GM23338 (cell line): Measurements from ENCODE around the gene TEKT3. TPM values are rescaled to one million over a fixed set of nuclear protein-coding genes. Genes with fewer than 3 reads are reported as not detected.

Source experiments
- ATAC-seq: fragments of 200-7000 bp; cut with Tn5 transposase; 3 replicates; pipeline ENCODE4 v1.9.1; 2020
- DNase-seq: peaks from one replicate; pipeline ENCODE4 v3.0.0-alpha.2; 2015; ENCODE audit warnings: low spot score
- H2AFZ ChIP-seq: fragments of 200-600 bp; sonication (generic); 2 replicates; pipeline ENCODE4 v1.8.0; 2016; ENCODE audit warnings: antibody characterized with exemption, mild to moderate bottlenecking, moderate library complexity
- H3F3A ChIP-seq: fragments of 200-600 bp; sonication (generic); replicated peaks from 2 replicates; pipeline ENCODE4 v1.8.0; 2017; ENCODE audit warnings: antibody characterized with exemption, mixed run types, low read depth
- H3K27ac ChIP-seq: fragments of 200-600 bp; sonication (generic); 2 replicates; pipeline ENCODE4 v1.6.1; 2016; ENCODE audit warnings: low read depth
- H3K27me3 ChIP-seq: fragments of 200-600 bp; sonication (generic); 2 replicates; pipeline ENCODE4 v1.8.0; 2016; ENCODE audit warnings: mild to moderate bottlenecking, mixed run types, moderate library complexity; ENCODE audit not compliant: insufficient read depth
- H3K36me3 ChIP-seq: fragments of 200-600 bp; sonication (generic); 2 replicates; pipeline ENCODE4 v1.8.0; 2016; ENCODE audit warnings: mild to moderate bottlenecking; ENCODE audit not compliant: insufficient read depth
- H3K4me1 ChIP-seq: fragments of 200-600 bp; sonication (generic); 2 replicates; pipeline ENCODE4 v1.8.0; 2016; ENCODE audit warnings: mild to moderate bottlenecking, moderate library complexity; ENCODE audit not compliant: insufficient read depth
- H3K4me2 ChIP-seq: fragments of 200-600 bp; sonication (generic); 2 replicates; pipeline ENCODE4 v1.7.1; 2017; ENCODE audit warnings: mixed run types
- H3K4me3 ChIP-seq: fragments of 200-600 bp; sonication (generic); 2 replicates; pipeline ENCODE4 v1.6.1; 2016; ENCODE audit warnings: mixed run types
- H3K79me2 ChIP-seq: fragments of 200-600 bp; sonication (generic); replicated peaks from 2 replicates; pipeline ENCODE4 v1.8.0; 2017; ENCODE audit warnings: mild to moderate bottlenecking; ENCODE audit not compliant: insufficient read depth
- H3K9me2 ChIP-seq: fragments of 200-600 bp; sonication (generic); 2 replicates; pipeline ENCODE4 v1.8.0; 2017; ENCODE audit not compliant: insufficient read depth
- H4K20me1 ChIP-seq: fragments of 200-600 bp; sonication (generic); replicated peaks from 2 replicates; pipeline ENCODE4 v1.8.0; 2017; ENCODE audit warnings: mild to moderate bottlenecking; ENCODE audit not compliant: insufficient read depth
- H3K27ac Mint-ChIP-seq: 2 replicates; pipeline ENCODE4 v1.8.0; 2020; ENCODE audit warnings: inconsistent platforms, mild to moderate bottlenecking, moderate library complexity, mixed read lengths
- H3K27me3 Mint-ChIP-seq: 3 replicates; pipeline ENCODE4 v1.8.0; 2022; ENCODE audit warnings: low read depth, mild to moderate bottlenecking, moderate library complexity, mixed read lengths, inconsistent platforms; ENCODE audit not compliant: insufficient read depth, poor library complexity
- H3K36me3 Mint-ChIP-seq: 3 replicates; pipeline ENCODE4 v1.8.0; 2021; ENCODE audit warnings: low read depth, mild to moderate bottlenecking, inconsistent platforms, moderate library complexity, mixed read lengths
- H3K4me1 Mint-ChIP-seq: 3 replicates; pipeline ENCODE4 v1.8.0; 2020; ENCODE audit warnings: mild to moderate bottlenecking, inconsistent platforms, mixed read lengths
- H3K4me3 Mint-ChIP-seq: 3 replicates; pipeline ENCODE4 v1.8.0; 2021; ENCODE audit warnings: moderate library complexity, mild to moderate bottlenecking, inconsistent platforms, mixed read lengths
- H3K9me3 Mint-ChIP-seq: 3 replicates; pipeline ENCODE4 v1.8.0; 2020; ENCODE audit warnings: moderate library complexity, mild to moderate bottlenecking, inconsistent platforms, mixed read lengths
- CREB1 ChIP-seq: fragments of 250-450 bp; sonication (Bioruptor Pico); IDR thresholded peaks from 2 replicates; pipeline ENCODE4 v1.5.0; 2020; ENCODE audit warnings: low read depth, mild to moderate bottlenecking, moderate library complexity
- CTCF ChIP-seq, 2 experiments: fragments of 200-600 bp in 1 of 2; sonication (generic) in 1 of 2; conservative IDR thresholded peaks; 2 replicates each; pipeline versions ENCODE4 v1.5.1 to v1.6.1; 2016 to 2017; ENCODE audit warnings: antibody characterized with exemption in 2 of 2, low read depth in 2 of 2, mild to moderate bottlenecking in 2 of 2, moderate library complexity in 1 of 2
- ETS1 ChIP-seq: IDR thresholded peaks from 2 replicates; pipeline ENCODE4 v1.6.1; 2016; ENCODE audit warnings: antibody characterized with exemption
- EZH2 ChIP-seq: fragments of 200-600 bp; sonication (generic); IDR thresholded peaks from one replicate; pipeline ENCODE4 v1.8.0; 2017; ENCODE audit warnings: antibody characterized with exemption, mild to moderate bottlenecking, low read depth; ENCODE audit not compliant: unreplicated experiment
- EZH2phosphoT487 ChIP-seq: fragments of 200-600 bp; sonication (generic); IDR thresholded peaks from one replicate; pipeline ENCODE4 v1.8.1; 2018; ENCODE audit warnings: antibody characterized with exemption; ENCODE audit not compliant: unreplicated experiment
- JUNB ChIP-seq: IDR thresholded peaks from one replicate; pipeline ENCODE4 v1.6.1; 2016; ENCODE audit warnings: antibody characterized with exemption; ENCODE audit not compliant: unreplicated experiment
- NANOG ChIP-seq: IDR thresholded peaks from 2 replicates; pipeline ENCODE4 v1.6.1; 2016; ENCODE audit warnings: antibody characterized with exemption, borderline replicate concordance
- POLR2AphosphoS5 ChIP-seq: IDR thresholded peaks from 2 replicates; pipeline ENCODE4 v1.6.1; 2016; ENCODE audit warnings: antibody characterized with exemption, low read depth
- STAT1 ChIP-seq: IDR thresholded peaks from one replicate; pipeline ENCODE4 v1.6.1; 2016; ENCODE audit warnings: antibody characterized with exemption; ENCODE audit not compliant: unreplicated experiment
- ZNF114 ChIP-seq: fragments of 250-450 bp; sonication (Bioruptor Pico); IDR thresholded peaks from 2 replicates; pipeline ENCODE4 v1.5.0; 2020; ENCODE audit warnings: mild to moderate bottlenecking, moderate library complexity
- ZNF331 ChIP-seq: fragments of 250-450 bp; sonication (Bioruptor Pico); IDR thresholded peaks from 2 replicates; pipeline ENCODE4 v1.5.0; 2020; ENCODE audit warnings: low read depth, mild to moderate bottlenecking, moderate library complexity
- polyA plus RNA-seq: library from polyadenylated mRNA; unstranded; fragments of >200 nt; fragmentation: Nextera tagmentation; extraction: Ambion mirVana; gene quantifications from 2 replicates; pipeline ENCODE4 v1.2.1, GENCODE V29; 2016
- total RNA-seq: library from RNA; depleted of rRNA; stranded (reverse); fragments of >200 nt; shearing (Covaris generic); gene quantifications from 2 replicates; pipeline ENCODE4 v1.2.3, GENCODE V29; 2014
- TF ChIP-seq, protein P1 (sequence below): IDR thresholded peaks from one replicate; pipeline ENCODE4 v1.6.1; 2018; ENCODE audit warnings: antibody characterized with exemption; ENCODE audit not compliant: unreplicated experiment

The TEKT3 gene
- total and polyA plus RNA-seq, 2 experiments from 2014 or later, result 1.6 to 2.0 TPM

- H3K4me3 ChIP-seq, result no peak overlapping the region
- TF ChIP-seq, protein P1, sequence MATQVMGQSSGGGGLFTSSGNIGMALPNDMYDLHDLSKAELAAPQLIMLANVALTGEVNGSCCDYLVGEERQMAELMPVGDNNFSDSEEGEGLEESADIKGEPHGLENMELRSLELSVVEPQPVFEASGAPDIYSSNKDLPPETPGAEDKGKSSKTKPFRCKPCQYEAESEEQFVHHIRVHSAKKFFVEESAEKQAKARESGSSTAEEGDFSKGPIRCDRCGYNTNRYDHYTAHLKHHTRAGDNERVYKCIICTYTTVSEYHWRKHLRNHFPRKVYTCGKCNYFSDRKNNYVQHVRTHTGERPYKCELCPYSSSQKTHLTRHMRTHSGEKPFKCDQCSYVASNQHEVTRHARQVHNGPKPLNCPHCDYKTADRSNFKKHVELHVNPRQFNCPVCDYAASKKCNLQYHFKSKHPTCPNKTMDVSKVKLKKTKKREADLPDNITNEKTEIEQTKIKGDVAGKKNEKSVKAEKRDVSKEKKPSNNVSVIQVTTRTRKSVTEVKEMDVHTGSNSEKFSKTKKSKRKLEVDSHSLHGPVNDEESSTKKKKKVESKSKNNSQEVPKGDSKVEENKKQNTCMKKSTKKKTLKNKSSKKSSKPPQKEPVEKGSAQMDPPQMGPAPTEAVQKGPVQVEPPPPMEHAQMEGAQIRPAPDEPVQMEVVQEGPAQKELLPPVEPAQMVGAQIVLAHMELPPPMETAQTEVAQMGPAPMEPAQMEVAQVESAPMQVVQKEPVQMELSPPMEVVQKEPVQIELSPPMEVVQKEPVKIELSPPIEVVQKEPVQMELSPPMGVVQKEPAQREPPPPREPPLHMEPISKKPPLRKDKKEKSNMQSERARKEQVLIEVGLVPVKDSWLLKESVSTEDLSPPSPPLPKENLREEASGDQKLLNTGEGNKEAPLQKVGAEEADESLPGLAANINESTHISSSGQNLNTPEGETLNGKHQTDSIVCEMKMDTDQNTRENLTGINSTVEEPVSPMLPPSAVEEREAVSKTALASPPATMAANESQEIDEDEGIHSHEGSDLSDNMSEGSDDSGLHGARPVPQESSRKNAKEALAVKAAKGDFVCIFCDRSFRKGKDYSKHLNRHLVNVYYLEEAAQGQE, result no peak
- no peak for TF ChIP-seq ZNF114 (CRISPR knock-in tag)
- H3K27me3 ChIP-seq, result no peaks in the 10 kb centered on the region
- no peak overlapping the region for H3K4me3 Mint-ChIP-seq
- no peaks in the 10 kb centered on the region for H3K36me3 Mint-ChIP-seq
- H3K4me1 ChIP-seq, result no peaks in the 10 kb centered on the region
- H3K27me3 Mint-ChIP-seq, result peaks cover 2% of the 10 kb centered on the region
- H2AFZ ChIP-seq, result no peak overlapping the region
- no peaks in the 10 kb centered on the region; the same call in 2 of the 3 replicates for H3K9me3 Mint-ChIP-seq
- H3K27ac Mint-ChIP-seq, result no peak overlapping the region
- H3K9me2 ChIP-seq, result 0 out of 2 replicates have a peak, but pooled peaks cover 6% of the 10 kb centered on the region
- H3F3A ChIP-seq, result no peaks in the 10 kb centered on the region
- H3K4me2 ChIP-seq, result no peak overlapping the region
- DNase-seq, result no peak
- ATAC-seq, result no peak
- H3K79me2 ChIP-seq, result no peaks in the 10 kb centered on the region
- H3K36me3 ChIP-seq, result no peaks in the 10 kb centered on the region
- no peaks in the 10 kb centered on the region for H4K20me1 ChIP-seq
- no peak overlapping the region for H3K27ac ChIP-seq
- no peaks in the 10 kb centered on the region for H3K4me1 Mint-ChIP-seq
Measured at GRCh38 chr17:15361592-15361991, 20.2 kb upstream of the TEKT3 start.

- no peak overlapping the region for H3K4me3 ChIP-seq
- no peak overlapping the region for H3K4me2 ChIP-seq
- H3K79me2 ChIP-seq, result no peaks in the 10 kb centered on the region
- no peaks in the 10 kb centered on the region for H4K20me1 ChIP-seq
- no peaks in the 10 kb centered on the region for H3K4me1 ChIP-seq
- DNase-seq (no peak), ATAC-seq (no peak)
- 0 out of 2 replicates have a peak, but pooled peaks cover 4% of the 10 kb centered on the region for H3K9me2 ChIP-seq
- Mint-ChIP-seq H3K27me3 (peaks cover 2% of the 10 kb centered on the region), H3K36me3 (no peaks in the 10 kb centered on the region), H3K4me3 (no peak overlapping the region), H3K9me3 (no peaks in the 10 kb centered on the region; the same call in 2 of the 3 replicates), H3K27ac (no peak overlapping the region), H3K4me1 (no peaks in the 10 kb centered on the region)
- H3F3A ChIP-seq, result no peaks in the 10 kb centered on the region
- H3K36me3 ChIP-seq, result no peaks in the 10 kb centered on the region
- no peak overlapping the region for H2AFZ ChIP-seq
- no peaks in the 10 kb centered on the region for H3K27me3 ChIP-seq
- H3K27ac ChIP-seq, result no peak overlapping the region
- TF ChIP-seq EZH2 (no peak), STAT1 (no peak), JUNB (no peak), EZH2phosphoT487 (no peak), ZNF331 (no peak), POLR2AphosphoS5 (no peak), ETS1 (no peak), ZNF114 (CRISPR knock-in tag) (no peak), CTCF (conservative IDR thresholded peaks at IDR 0.05; ENCODE audit: low read depth in 2 of 2) (no peak), NANOG (no peak), CREB1 (CRISPR knock-in tag) (no peak)
- TF ChIP-seq, protein P1, result no peak
Measured at GRCh38 chr17:15361151-15361550, 19.8 kb upstream of the TEKT3 start.
